CD4-positive, alpha-beta memory T cell (primary cell): ENCODE results near the gene TUBA8. TPM values are rescaled to one million over a fixed set of nuclear protein-coding genes. Genes with fewer than 3 reads are reported as not detected.
A peak's percentile ranks its signal among the peaks of the same experiment; 100 is the strongest.
"Not testable (repeated sequence)": the region's sequence is repeated elsewhere in the genome, so short reads cannot be mapped to it uniquely, and the experiment has no call there.

Source experiments
- CTCF ChIA-PET: fragments of 350-600 bp; sonication (Branson Sonifier 250); formaldehyde crosslinking; loops from one replicate; lab custom pipeline; 2021; ENCODE audit warnings: inconsistent platforms; ENCODE audit not compliant: partially characterized antibody; lab: Charles Lee
- POLR2A ChIA-PET: fragments of 350-600 bp; sonication (Branson Sonifier 250); formaldehyde crosslinking; loops from one replicate; lab custom pipeline; 2021; ENCODE audit not compliant: partially characterized antibody; lab: Charles Lee
- DNase-seq, 5 donors: peaks; one replicate each; pipeline versions ENCODE4 v3.0.0 to v3.0.0-alpha.2; 2020 to 2022; ENCODE audit warnings: mixed read lengths in 1 of 5
- H3K27ac ChIP-seq: one replicate; pipeline ENCODE4 v1.7.0; 2013; ENCODE audit warnings: low read depth, low read length
- H3K27me3 ChIP-seq: 2 replicates; pipeline ENCODE4 v1.7.0; 2013; ENCODE audit warnings: mild to moderate bottlenecking, low read length, moderate library complexity; ENCODE audit not compliant: insufficient read depth
- H3K36me3 ChIP-seq: 2 replicates; pipeline ENCODE4 v1.7.0; 2013; ENCODE audit warnings: mild to moderate bottlenecking, low read length, moderate library complexity; ENCODE audit not compliant: insufficient read depth
- H3K4me1 ChIP-seq: 2 replicates; pipeline ENCODE4 v1.7.0; 2013; ENCODE audit warnings: mild to moderate bottlenecking, low read length, moderate library complexity; ENCODE audit not compliant: insufficient read depth
- H3K4me3 ChIP-seq, 2 donors: one replicate each; pipeline ENCODE4 v1.7.0; 2013; ENCODE audit warnings: low read length in 2 of 2, mild to moderate bottlenecking in 1 of 2
- H3K9me3 ChIP-seq, 2 donors: one replicate each; pipeline ENCODE4 v1.7.0; 2013; ENCODE audit warnings: low read length in 2 of 2, control low read depth in 1 of 2; ENCODE audit not compliant: control insufficient read depth in 1 of 2
- H3K27ac Mint-ChIP-seq, 7 donors: one replicate each; pipeline ENCODE4 v1.8.0; 2020 to 2021; ENCODE audit warnings: mixed read lengths in 7 of 7, mild to moderate bottlenecking in 6 of 7, inconsistent platforms in 3 of 7, moderate library complexity in 3 of 7
- H3K27me3 Mint-ChIP-seq, 2 donors: one replicate each; pipeline ENCODE4 v1.8.0; 2020 to 2021; ENCODE audit warnings: mixed read lengths in 2 of 2
- H3K36me3 Mint-ChIP-seq, 2 donors: one replicate each; pipeline ENCODE4 v1.8.0; 2020 to 2021; ENCODE audit warnings: mixed read lengths in 2 of 2, inconsistent platforms in 1 of 2, mild to moderate bottlenecking in 1 of 2
- H3K4me1 Mint-ChIP-seq, 4 donors: one replicate each; pipeline ENCODE4 v1.8.0; 2020 to 2021; ENCODE audit warnings: mixed read lengths in 4 of 4, mild to moderate bottlenecking in 1 of 4
- H3K4me3 Mint-ChIP-seq, 8 donors: one replicate each; pipeline ENCODE4 v1.8.0; 2020 to 2021; ENCODE audit warnings: mixed read lengths in 8 of 8, mild to moderate bottlenecking in 7 of 8, moderate library complexity in 6 of 8, inconsistent platforms in 3 of 8
- H3K9me3 Mint-ChIP-seq, 8 donors: one replicate each; pipeline ENCODE4 v1.8.0; 2020 to 2021; ENCODE audit warnings: mixed read lengths in 8 of 8, mild to moderate bottlenecking in 5 of 8, inconsistent platforms in 3 of 8, moderate library complexity in 1 of 8
- intact Hi-C: fragments of 100-400 bp; cut with micrococcal nuclease; formaldehyde crosslinking; loops from one replicate; pipeline ENCODE4 v1.15.1; 2023
- polyA plus RNA-seq, 2 donors: library from polyadenylated mRNA; unstranded; fragments of 300-500 nt; fragmentation: Illumina TruSeq; gene quantifications; one replicate each; pipeline ENCODE4 v1.2.3, GENCODE V29; 2021
- total RNA-seq, 2 experiments: library from RNA; stranded (reverse); gene quantifications; one replicate each; pipeline ENCODE4 v1.2.3, GENCODE V29; 2021

Gene TUBA8
- total and polyA plus RNA-seq, 4 experiments from 2014 or later: 0.33 to 2.7 (median 1.5) TPM

DNA sequence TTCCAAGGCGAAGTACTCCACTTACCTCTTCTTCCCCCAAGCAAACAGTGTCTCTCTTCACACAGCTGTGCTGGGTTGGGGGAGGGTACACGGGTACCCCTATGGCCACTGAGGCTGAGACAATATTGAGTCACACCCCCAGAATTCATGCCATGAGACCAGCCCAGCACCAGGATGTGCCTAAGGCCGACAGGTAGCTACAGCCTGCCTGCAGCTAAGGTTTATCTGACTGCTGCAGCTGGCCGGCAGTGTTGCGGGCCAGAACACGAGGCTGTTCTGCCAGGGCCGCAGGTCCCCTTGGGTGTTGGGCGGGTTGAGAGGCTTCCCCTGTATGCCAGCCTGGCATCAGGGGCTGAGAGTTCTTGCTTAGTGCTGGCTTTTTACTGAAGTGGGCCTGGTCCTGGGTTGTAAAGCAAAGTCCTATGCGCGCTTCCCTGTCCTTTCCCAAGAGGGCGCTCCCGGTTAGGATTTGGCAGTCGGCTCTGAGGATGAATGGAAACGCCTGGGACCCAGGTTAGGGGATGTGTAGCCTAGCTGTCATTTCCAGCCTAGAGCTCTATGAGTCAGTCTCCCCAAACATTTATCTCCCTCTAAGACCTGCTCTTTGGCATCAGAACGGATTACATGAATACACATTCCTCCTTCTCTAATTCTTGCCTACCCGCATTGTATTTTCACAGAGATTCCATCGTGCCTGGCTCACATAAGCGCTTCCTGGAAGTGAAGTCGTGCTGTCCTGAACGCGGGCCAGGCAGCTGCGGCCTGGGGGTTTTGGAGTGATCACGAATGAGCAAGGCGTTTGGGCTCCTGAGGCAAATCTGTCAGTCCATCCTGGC lies 46.5 kb downstream of the TUBA8 start:
- intact Hi-C loops: no loop called here
- H3K4me1 ChIP-seq: peaks cover 3% of the 10 kb centered on the region
- H3K27ac ChIP-seq: no peak overlapping the region
- Mint-ChIP-seq H3K9me3 (no peaks in the 10 kb centered on the region), H3K27me3 (no peaks in the 10 kb centered on the region), H3K36me3 (peaks cover 8 to 14% of the 10 kb centered on the region in 2 donors), H3K4me3 (no peak overlapping the region), H3K4me1 (peaks cover 9 to 17% (median 11%) of the 10 kb centered on the region in 4 donors), H3K27ac (peak overlapping the region in 3 of 7 donors; percentile 13 to 70 (median 47))
- H3K27me3 ChIP-seq: no peaks in the 10 kb centered on the region
- H3K4me3 ChIP-seq: no peak overlapping the region
- CTCF ChIA-PET: interaction anchor here (1.5 kb wide), 1 partner anchor 327 kb away, joined by 4 read pairs; no protein-coding TSS in a partner anchor
- DNase-seq: peak in 4 of 5 donors; percentile 20 to 55 (median 36)
- H3K9me3 ChIP-seq: no peaks in the 10 kb centered on the region
- no peaks in the 10 kb centered on the region for H3K36me3 ChIP-seq
- POLR2A ChIA-PET: no interaction called here

GRCh38 chr22:18157714-18158028 lies 47.1 kb downstream of the TUBA8 start:
- no peaks in the 10 kb centered on the region for H3K4me1 ChIP-seq
- no peaks in the 10 kb centered on the region for H3K27me3 ChIP-seq
- Mint-ChIP-seq H3K36me3 (peaks cover 8 to 14% of the 10 kb centered on the region in 2 donors), H3K27ac (peak overlapping the region in 1 of 7 donors; percentile 70), H3K4me3 (peak overlapping the region in 1 of 8 donors; percentile 28), H3K4me1 (peaks cover 3 to 11% (median 7%) of the 10 kb centered on the region in 4 donors), H3K9me3 (no peaks in the 10 kb centered on the region), H3K27me3 (no peaks in the 10 kb centered on the region)
- no peaks in the 10 kb centered on the region for H3K36me3 ChIP-seq
- no peak for DNase-seq
- intact Hi-C loops: no loop called here
- ChIA-PET CTCF (no interaction called here), POLR2A (no interaction called here)
- H3K27ac ChIP-seq: no peak overlapping the region
- H3K4me3 ChIP-seq: no peak overlapping the region
- H3K9me3 ChIP-seq: no peaks in the 10 kb centered on the region

GRCh38 chr22:18160641-18161040 lies 50.0 kb downstream of the TUBA8 start:
- H3K4me1 ChIP-seq, CTCF ChIA-PET, intact Hi-C loops, H3K4me1 Mint-ChIP-seq, DNase-seq, H3K27ac Mint-ChIP-seq, H3K27me3 ChIP-seq, H3K4me3 ChIP-seq, H3K36me3 ChIP-seq, H3K4me3 Mint-ChIP-seq, H3K9me3 Mint-ChIP-seq, H3K27me3 Mint-ChIP-seq, POLR2A ChIA-PET, H3K27ac ChIP-seq, H3K9me3 ChIP-seq: not testable (repeated sequence)
- H3K36me3 Mint-ChIP-seq: peaks cover 17% of the 10 kb centered on the region in 2 donors

- not testable (repeated sequence) for DNase-seq
Observed at GRCh38 chr22:18163843-18164242, 53.2 kb downstream of the TUBA8 start.

GRCh38 chr22:18164584-18164983 lies 54.0 kb downstream of the TUBA8 start:
- H3K4me3 Mint-ChIP-seq, H3K27ac ChIP-seq, H3K9me3 Mint-ChIP-seq, H3K27me3 Mint-ChIP-seq, H3K4me1 Mint-ChIP-seq, CTCF ChIA-PET, intact Hi-C loops, H3K27ac Mint-ChIP-seq, POLR2A ChIA-PET, H3K4me3 ChIP-seq, H3K36me3 ChIP-seq, H3K4me1 ChIP-seq, H3K9me3 ChIP-seq, H3K27me3 ChIP-seq, DNase-seq: not testable (repeated sequence)
- H3K36me3 Mint-ChIP-seq: peaks cover 15 to 26% of the 10 kb centered on the region in 2 donors

More at GRCh38 chr22:18163843-18164242, 53.2 kb downstream of the TUBA8 start:
- H3K27me3 Mint-ChIP-seq, CTCF ChIA-PET, H3K36me3 ChIP-seq, H3K4me3 ChIP-seq, H3K4me3 Mint-ChIP-seq, H3K4me1 Mint-ChIP-seq, H3K9me3 ChIP-seq, H3K27ac Mint-ChIP-seq, H3K27me3 ChIP-seq, H3K27ac ChIP-seq, H3K4me1 ChIP-seq, intact Hi-C loops, POLR2A ChIA-PET, H3K9me3 Mint-ChIP-seq: not testable (repeated sequence)
- H3K36me3 Mint-ChIP-seq: peaks cover 13 to 26% of the 10 kb centered on the region in 2 donors

GRCh38 chr22:18165356-18165755 lies 54.7 kb downstream of the TUBA8 start:
- DNase-seq, H3K36me3 ChIP-seq, H3K27ac ChIP-seq, intact Hi-C loops, H3K27me3 Mint-ChIP-seq, POLR2A ChIA-PET, CTCF ChIA-PET, H3K9me3 ChIP-seq, H3K4me3 Mint-ChIP-seq, H3K4me1 ChIP-seq, H3K9me3 Mint-ChIP-seq, H3K27ac Mint-ChIP-seq, H3K27me3 ChIP-seq, H3K4me1 Mint-ChIP-seq, H3K4me3 ChIP-seq: not testable (repeated sequence)
- H3K36me3 Mint-ChIP-seq: peaks cover 15 to 26% of the 10 kb centered on the region in 2 donors

- H3K4me3 Mint-ChIP-seq, POLR2A ChIA-PET, DNase-seq, H3K27ac ChIP-seq, H3K27me3 Mint-ChIP-seq, H3K36me3 ChIP-seq, H3K9me3 ChIP-seq, H3K4me3 ChIP-seq, H3K27me3 ChIP-seq, H3K27ac Mint-ChIP-seq, H3K4me1 ChIP-seq, CTCF ChIA-PET, intact Hi-C loops, H3K4me1 Mint-ChIP-seq, H3K9me3 Mint-ChIP-seq: not testable (repeated sequence)
- peaks cover 16 to 28% of the 10 kb centered on the region in 2 donors for H3K36me3 Mint-ChIP-seq
Observed at GRCh38 chr22:18170284-18170683, 59.7 kb downstream of the TUBA8 start.
